Mucosa of rectum (tissue), 2 donors: ENCODE data around the gene MICU1.
"Not testable (repeated sequence)": the region's sequence is repeated elsewhere in the genome, so short reads cannot be mapped to it uniquely, and the experiment has no call there.

Experiments used
- H3K27ac ChIP-seq, 2 donors: one replicate each; pipeline ENCODE4 v1.7.0; 2013; ENCODE audit warnings: inconsistent platforms in 2 of 2, low read depth in 2 of 2, low read length in 2 of 2
- H3K27me3 ChIP-seq, 2 donors: one replicate each; pipeline ENCODE4 v1.7.0; 2013; ENCODE audit warnings: low read length in 2 of 2; ENCODE audit not compliant: control insufficient read depth in 2 of 2, insufficient read depth in 2 of 2
- H3K36me3 ChIP-seq, 2 donors: one replicate each; pipeline ENCODE4 v1.7.0; 2013; ENCODE audit warnings: low read length in 2 of 2; ENCODE audit not compliant: control insufficient read depth in 2 of 2, insufficient read depth in 2 of 2
- H3K4me1 ChIP-seq, 2 donors: one replicate each; pipeline ENCODE4 v1.7.0; 2013; ENCODE audit warnings: low read length in 2 of 2, mild to moderate bottlenecking in 1 of 2; ENCODE audit not compliant: control insufficient read depth in 2 of 2, insufficient read depth in 2 of 2
- H3K4me3 ChIP-seq, 2 donors: one replicate each; pipeline ENCODE4 v1.7.0; 2013; ENCODE audit warnings: low read length in 2 of 2
- H3K9ac ChIP-seq, 2 donors: one replicate each; pipeline ENCODE4 v1.7.0; 2013; ENCODE audit warnings: low read length in 2 of 2, low read depth in 1 of 2, mild to moderate bottlenecking in 1 of 2
- H3K9me3 ChIP-seq, 2 donors: one replicate each; pipeline ENCODE4 v1.7.0; 2013; ENCODE audit warnings: low read length in 2 of 2; ENCODE audit not compliant: control insufficient read depth in 2 of 2
- donor health status: healthy.
- donor health status: Normal muscosa, but diverticular disease.

Gene MICU1

GRCh38 chr10:72389014-72389413 lies 236.9 kb downstream of the MICU1 start:
- no peaks in the 10 kb centered on the region for H3K27me3 ChIP-seq
- H3K9me3 ChIP-seq, result no peaks in the 10 kb centered on the region
- H3K4me1 ChIP-seq, result no peaks in the 10 kb centered on the region
- no peak overlapping the region for H3K4me3 ChIP-seq
- H3K36me3 ChIP-seq, result peaks cover 2 to 3% of the 10 kb centered on the region in 2 donors
- no peak overlapping the region for H3K27ac ChIP-seq
- H3K9ac ChIP-seq, result no peak overlapping the region

GRCh38 chr10:72388062-72388461 lies 237.8 kb downstream of the MICU1 start:
- Histone ChIP-seq H3K9ac (no peak overlapping the region), H3K4me1 (no peaks in the 10 kb centered on the region), H3K4me3 (no peak overlapping the region), H3K27me3 (no peaks in the 10 kb centered on the region), H3K9me3 (no peaks in the 10 kb centered on the region), H3K27ac (no peak overlapping the region), H3K36me3 (peaks cover 0 to 3% of the 10 kb centered on the region in 2 donors)

GRCh38 chr10:72386916-72387586 lies 238.8 kb downstream of the MICU1 start:
- H3K4me1 ChIP-seq, result no peaks in the 10 kb centered on the region
- H3K36me3 ChIP-seq, result no peaks in the 10 kb centered on the region
- H3K27ac ChIP-seq, result no peak overlapping the region
- no peaks in the 10 kb centered on the region for H3K9me3 ChIP-seq
- H3K4me3 ChIP-seq, result no peak overlapping the region
- H3K27me3 ChIP-seq, result no peaks in the 10 kb centered on the region
- no peak overlapping the region for H3K9ac ChIP-seq

GRCh38 chr10:72385724-72386123 lies 240.2 kb downstream of the MICU1 start:
- Histone ChIP-seq H3K9ac (no peak overlapping the region), H3K27me3 (no peaks in the 10 kb centered on the region), H3K4me3 (no peak overlapping the region), H3K27ac (no peak overlapping the region), H3K4me1 (no peaks in the 10 kb centered on the region), H3K9me3 (no peaks in the 10 kb centered on the region), H3K36me3 (no peaks in the 10 kb centered on the region)

GRCh38 chr10:72384982-72385381 lies 240.9 kb downstream of the MICU1 start:
- not testable (repeated sequence) for H3K27ac ChIP-seq, H3K4me3 ChIP-seq, H3K9me3 ChIP-seq, H3K27me3 ChIP-seq, H3K4me1 ChIP-seq, H3K9ac ChIP-seq, H3K36me3 ChIP-seq

- Histone ChIP-seq H3K4me1 (no peaks in the 10 kb centered on the region), H3K27ac (no peak overlapping the region), H3K9ac (no peak overlapping the region), H3K27me3 (no peaks in the 10 kb centered on the region), H3K4me3 (no peak overlapping the region), H3K36me3 (peaks cover 0 to 7% of the 10 kb centered on the region in 2 donors), H3K9me3 (no peaks in the 10 kb centered on the region)
Observed at GRCh38 chr10:72379776-72380175, 246.1 kb downstream of the MICU1 start.

GRCh38 chr10:72379062-72379461 lies 246.8 kb downstream of the MICU1 start:
- Histone ChIP-seq H3K36me3 (peaks cover 0 to 7% of the 10 kb centered on the region in 2 donors), H3K27me3 (no peaks in the 10 kb centered on the region), H3K4me1 (no peaks in the 10 kb centered on the region), H3K27ac (no peak overlapping the region), H3K9ac (no peak overlapping the region), H3K9me3 (no peaks in the 10 kb centered on the region), H3K4me3 (no peak overlapping the region)

- Histone ChIP-seq H3K4me1 (no peaks in the 10 kb centered on the region), H3K9me3 (no peaks in the 10 kb centered on the region), H3K27me3 (no peaks in the 10 kb centered on the region), H3K36me3 (peaks cover 0 to 7% of the 10 kb centered on the region in 2 donors), H3K9ac (no peak overlapping the region), H3K27ac (no peak overlapping the region), H3K4me3 (no peak overlapping the region)
Observed at GRCh38 chr10:72375585-72375984, 250.3 kb downstream of the MICU1 start.

GRCh38 chr10:72375173-72375572 lies 250.7 kb downstream of the MICU1 start:
- H3K27ac ChIP-seq, result no peak overlapping the region
- peaks cover 2 to 7% of the 10 kb centered on the region in 2 donors for H3K36me3 ChIP-seq
- no peak overlapping the region for H3K9ac ChIP-seq

GRCh38 chr10:72370201-72370722 lies 255.6 kb downstream of the MICU1 start:
- H3K4me3 ChIP-seq, result no peak overlapping the region
- no peaks in the 10 kb centered on the region for H3K9me3 ChIP-seq
- H3K9ac ChIP-seq, result no peak overlapping the region
- no peaks in the 10 kb centered on the region for H3K27me3 ChIP-seq
- H3K27ac ChIP-seq, result no peak overlapping the region
- no peaks in the 10 kb centered on the region for H3K4me1 ChIP-seq
- H3K36me3 ChIP-seq, result peaks cover 13 to 16% of the 10 kb centered on the region in 2 donors

More at GRCh38 chr10:72375173-72375572, 250.7 kb downstream of the MICU1 start:
- no peaks in the 10 kb centered on the region for H3K4me1 ChIP-seq
- H3K4me3 ChIP-seq, result no peak overlapping the region
- H3K9me3 ChIP-seq, result no peaks in the 10 kb centered on the region
- no peaks in the 10 kb centered on the region for H3K27me3 ChIP-seq
